OCI-LY3 (cell line): ENCODE measurements around the gene ANKRD17.

Experiments used
- EZH2phosphoT487 ChIP-seq: fragments of 200-600 bp; shearing (Covaris generic); IDR thresholded peaks from 2 replicates; pipeline ENCODE4 v1.6.1; 2018; ENCODE audit warnings: antibody characterized with exemption, mixed run types, low read depth
- TF ChIP-seq, protein P1 (sequence below): fragments of 200-600, 300-600 bp; sonication (generic); IDR thresholded peaks from 2 replicates; pipeline ENCODE4 v1.5.1; 2014; ENCODE audit warnings: antibody characterized with exemption, low read length, low read depth

DNA sequence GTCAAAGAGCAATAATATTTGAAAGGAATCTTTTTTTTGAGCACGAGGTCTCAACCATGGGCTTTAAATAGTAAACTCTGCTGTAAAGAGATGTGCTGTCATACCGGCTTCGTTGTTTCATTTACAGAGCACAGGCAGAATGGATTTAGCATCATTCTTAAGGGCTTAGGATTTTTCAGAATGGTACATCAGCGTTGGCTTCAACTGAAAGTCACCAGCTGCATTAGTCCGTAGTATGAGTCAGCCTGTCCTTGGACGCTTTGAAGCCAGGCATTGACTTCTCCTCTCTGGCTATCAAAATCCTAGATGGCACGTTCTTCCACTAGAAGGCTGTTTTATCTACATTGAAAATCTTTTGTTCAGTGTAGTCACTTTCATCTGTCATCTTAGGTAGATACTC lies 212.7 kb downstream of the ANKRD17 start:
- TF ChIP-seq, protein P1, sequence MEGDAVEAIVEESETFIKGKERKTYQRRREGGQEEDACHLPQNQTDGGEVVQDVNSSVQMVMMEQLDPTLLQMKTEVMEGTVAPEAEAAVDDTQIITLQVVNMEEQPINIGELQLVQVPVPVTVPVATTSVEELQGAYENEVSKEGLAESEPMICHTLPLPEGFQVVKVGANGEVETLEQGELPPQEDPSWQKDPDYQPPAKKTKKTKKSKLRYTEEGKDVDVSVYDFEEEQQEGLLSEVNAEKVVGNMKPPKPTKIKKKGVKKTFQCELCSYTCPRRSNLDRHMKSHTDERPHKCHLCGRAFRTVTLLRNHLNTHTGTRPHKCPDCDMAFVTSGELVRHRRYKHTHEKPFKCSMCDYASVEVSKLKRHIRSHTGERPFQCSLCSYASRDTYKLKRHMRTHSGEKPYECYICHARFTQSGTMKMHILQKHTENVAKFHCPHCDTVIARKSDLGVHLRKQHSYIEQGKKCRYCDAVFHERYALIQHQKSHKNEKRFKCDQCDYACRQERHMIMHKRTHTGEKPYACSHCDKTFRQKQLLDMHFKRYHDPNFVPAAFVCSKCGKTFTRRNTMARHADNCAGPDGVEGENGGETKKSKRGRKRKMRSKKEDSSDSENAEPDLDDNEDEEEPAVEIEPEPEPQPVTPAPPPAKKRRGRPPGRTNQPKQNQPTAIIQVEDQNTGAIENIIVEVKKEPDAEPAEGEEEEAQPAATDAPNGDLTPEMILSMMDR: no peak
- no peak for TF ChIP-seq EZH2phosphoT487
